HEK293T (cell line): Measurements from ENCODE around the gene VIM.

Experiments used
- CTCF ChIA-PET: fragments of 350-600 bp; formaldehyde crosslinking; extraction: SDS; loops from one replicate; lab custom pipeline; 2021; ENCODE audit warnings: antibody characterized with exemption, inconsistent platforms; lab: Yijun Ruan, JAX
- POLR2A ChIA-PET: fragments of 350-600 bp; formaldehyde crosslinking; extraction: SDS; loops from one replicate; lab custom pipeline; 2020; ENCODE audit warnings: antibody characterized with exemption, inconsistent platforms; lab: Yijun Ruan, JAX
- DNase-seq: peaks from one replicate; pipeline ENCODE4 v3.0.0; 2012; ENCODE audit warnings: mixed read lengths; ENCODE audit errors: extremely low spot score
- ARNT ChIP-seq: fragments of 450-650 bp; IDR thresholded peaks from 2 replicates; pipeline ENCODE4 v1.6.1; 2017; ENCODE audit warnings: mild to moderate bottlenecking
- BHLHE40 ChIP-seq: fragments of 450-650 bp; IDR thresholded peaks from 2 replicates; pipeline ENCODE4 v1.6.1; 2016; ENCODE audit warnings: mild to moderate bottlenecking, moderate library complexity, borderline replicate concordance
- CTBP1 ChIP-seq: fragments of 450-650 bp; IDR thresholded peaks from 2 replicates; pipeline ENCODE4 v1.6.1; 2016; ENCODE audit warnings: borderline replicate concordance
- ELF4 ChIP-seq: fragments of 450-650 bp; IDR thresholded peaks from 2 replicates; pipeline ENCODE4 v1.6.1; 2017; ENCODE audit warnings: antibody characterized with exemption
- FOXA1 ChIP-seq: fragments of 450-650 bp; IDR thresholded peaks from 2 replicates; pipeline ENCODE4 v1.6.1; 2016; ENCODE audit warnings: mild to moderate bottlenecking
- FOXK2 ChIP-seq: fragments of 450-650 bp; IDR thresholded peaks from 2 replicates; pipeline ENCODE4 v1.6.1; 2016; ENCODE audit warnings: mild to moderate bottlenecking
- FOXM1 ChIP-seq: fragments of 450-650 bp; IDR thresholded peaks from 2 replicates; pipeline ENCODE4 v1.6.1; 2017; ENCODE audit warnings: mild to moderate bottlenecking, borderline replicate concordance
- HDGF ChIP-seq: fragments of 450-650 bp; IDR thresholded peaks from 2 replicates; pipeline ENCODE4 v1.6.1; 2017; ENCODE audit warnings: antibody characterized with exemption, borderline replicate concordance
- L3MBTL2 ChIP-seq: fragments of 450-650 bp; conservative IDR thresholded peaks from 2 replicates; pipeline ENCODE4 v1.6.1; 2016; ENCODE audit warnings: mild to moderate bottlenecking
- LEF1 ChIP-seq: fragments of 450-650 bp; IDR thresholded peaks from 2 replicates; pipeline ENCODE4 v1.6.1; 2017; ENCODE audit warnings: mild to moderate bottlenecking, borderline replicate concordance
- NFRKB ChIP-seq: fragments of 450-650 bp; IDR thresholded peaks from 2 replicates; pipeline ENCODE4 v1.6.1; 2016; ENCODE audit warnings: mild to moderate bottlenecking, moderate library complexity
- PKNOX1 ChIP-seq: fragments of 450-650 bp; IDR thresholded peaks from 2 replicates; pipeline ENCODE4 v1.6.1; 2016
- SP1 ChIP-seq: fragments of 450-650 bp; IDR thresholded peaks from 2 replicates; pipeline ENCODE4 v1.6.1; 2017
- SUZ12 ChIP-seq: fragments of 450-650 bp; IDR thresholded peaks from 2 replicates; pipeline ENCODE4 v1.6.1; 2016; ENCODE audit warnings: mild to moderate bottlenecking
- TARDBP ChIP-seq: fragments of 450-650 bp; IDR thresholded peaks from 2 replicates; pipeline ENCODE4 v1.6.1; 2016
- ZNF384 ChIP-seq: fragments of 450-650 bp; IDR thresholded peaks from 2 replicates; pipeline ENCODE4 v1.6.1; 2016

The VIM gene

GRCh38 chr10:17228091-17229015 lies at the start of gene VIM:
TSS of gene VIM (plus strand) at chr10:17228241. CDS start at chr10:17229423, 1,182 bp downstream.
- CTCF ChIA-PET: interaction anchor here (0.6 to 0.7 kb wide), 2 partner anchors 32 to 37 kb away, joined by 3 to 6 read pairs; no protein-coding TSS in a partner anchor
- peak; percentile 64 for DNase-seq
- TF ChIP-seq FOXK2 (no peak), ARNT (no peak), CTBP1 (peak; percentile 48; the same call in 1 of the 2 replicates), L3MBTL2 (peak; percentile 69)
- POLR2A ChIA-PET: interaction anchor here (1.0 to 6.9 kb wide), 23 partner anchors 8 to 385 kb away, joined by 3 to 104 read pairs (median 5); partner anchors contain the start of gene TRDMT1

DNA sequence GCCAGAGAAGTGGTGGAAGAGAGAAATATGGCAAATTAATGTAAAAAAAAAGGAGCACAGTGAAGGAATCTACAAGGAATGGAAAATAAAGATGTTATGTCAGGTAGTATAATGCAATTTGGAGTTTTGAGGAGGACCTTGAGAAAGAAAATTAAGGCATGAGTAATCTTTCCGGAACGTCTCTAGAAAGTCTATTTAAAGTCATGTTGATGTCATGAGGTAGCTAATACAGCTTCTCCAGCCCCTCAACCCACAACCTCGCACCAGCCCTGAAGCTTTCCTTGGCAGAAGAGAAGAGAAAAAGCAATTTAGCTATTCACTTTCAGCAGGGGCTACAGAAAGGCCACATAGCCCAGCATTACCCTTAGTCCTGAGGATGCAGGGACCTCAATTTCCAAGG lies 49.0 kb upstream of the VIM start:
- DNase-seq: no peak
- ChIA-PET POLR2A (interaction anchor here (1.3 to 2.0 kb wide), 3 partner anchors 22 to 51 kb away, joined by 3 to 5 read pairs (median 4); partner anchors contain the start of genes TRDMT1 and VIM), CTCF (no interaction called here)
- no peak for TF ChIP-seq SUZ12
- TF ChIP-seq ZNF384: no peak

GRCh38 chr10:17181110-17181509 lies 46.9 kb upstream of the VIM start:
- ChIA-PET CTCF (no interaction called here), POLR2A (interaction anchor here (1.2 to 2.8 kb wide), 2 partner anchors 20 to 48 kb away, joined by 3 to 13 read pairs; partner anchors contain the start of gene VIM)
- TF ChIP-seq BHLHE40 (no peak), SP1 (no peak), ELF4 (no peak), FOXM1 (no peak), HDGF (no peak)
- no peak for DNase-seq

GRCh38 chr10:17181751-17182150 lies 46.3 kb upstream of the VIM start:
- TF ChIP-seq NFRKB (no peak), TARDBP (no peak), SP1 (no peak), ZNF384 (no peak), FOXA1 (no peak), PKNOX1 (no peak), BHLHE40 (no peak), SUZ12 (no peak), FOXK2 (no peak), LEF1 (no peak), ARNT (no peak), L3MBTL2 (no peak), CTBP1 (no peak)
- no peak for DNase-seq
- ChIA-PET POLR2A (interaction anchor here (1.2 to 2.8 kb wide), 2 partner anchors 19 to 47 kb away, joined by 3 to 13 read pairs; partner anchors contain the start of gene VIM), CTCF (interaction anchor here (0.6 to 1.2 kb wide), 2 partner anchors 11 to 210 kb away, joined by 3 to 4 read pairs; no protein-coding TSS in a partner anchor)

DNA sequence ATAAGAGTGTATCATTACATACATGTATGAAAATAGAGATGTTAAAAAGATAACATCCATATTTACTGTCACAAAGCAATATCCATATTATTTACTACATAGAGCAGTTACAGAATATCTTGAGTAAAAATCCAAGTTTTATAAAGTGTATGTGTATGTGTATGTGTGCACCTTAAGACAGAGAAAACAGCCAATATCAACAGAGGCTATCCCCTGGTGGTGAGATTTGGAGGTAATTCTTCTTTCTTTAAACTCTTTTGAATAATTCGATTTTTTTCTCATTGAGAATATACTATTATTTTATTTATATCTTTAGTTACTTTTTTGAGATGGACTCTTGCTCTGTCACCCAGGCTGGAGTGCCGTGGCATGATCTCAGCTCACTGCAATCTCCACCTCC lies 44.9 kb upstream of the VIM start:
- TF ChIP-seq FOXK2: no peak
- no peak for TF ChIP-seq LEF1
- ChIA-PET CTCF (no interaction called here), POLR2A (interaction anchor here (2.8 kb wide), 1 partner anchor 46 kb away, joined by 13 read pairs; the partner anchor contains the start of gene VIM)
- DNase-seq: no peak

DNA sequence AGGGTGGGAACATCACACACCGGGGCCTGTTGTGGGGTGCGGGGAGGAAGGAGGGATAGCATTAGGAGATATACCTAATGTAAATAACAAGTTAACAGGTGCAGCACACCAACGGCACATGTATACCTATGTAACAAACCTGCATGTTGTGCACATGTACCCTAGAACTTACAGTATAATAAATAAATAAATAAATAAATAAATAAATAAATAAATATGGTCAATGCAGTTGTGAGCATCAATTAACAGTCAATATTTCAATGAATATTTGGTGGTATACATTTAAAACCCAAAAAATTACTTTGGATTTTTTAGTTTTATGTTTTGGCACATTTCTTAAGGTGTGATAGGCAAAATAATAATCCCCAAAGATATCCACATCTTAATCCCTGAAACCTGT lies 42.2 kb upstream of the VIM start:
- CTCF ChIA-PET: no interaction called here
- POLR2A ChIA-PET: no interaction called here

More for the DNA sequence above, 42.2 kb upstream of the VIM start:
- TF ChIP-seq ARNT (no peak), HDGF (no peak), CTBP1 (no peak), FOXK2 (no peak), FOXM1 (no peak), ELF4 (no peak), L3MBTL2 (no peak), SUZ12 (no peak), SP1 (no peak), BHLHE40 (no peak), FOXA1 (no peak), LEF1 (no peak), PKNOX1 (no peak), NFRKB (no peak), TARDBP (no peak), ZNF384 (no peak)
- DNase-seq: no peak
